ENCODE data around the gene ESR2.

ESR2 gene

DNA sequence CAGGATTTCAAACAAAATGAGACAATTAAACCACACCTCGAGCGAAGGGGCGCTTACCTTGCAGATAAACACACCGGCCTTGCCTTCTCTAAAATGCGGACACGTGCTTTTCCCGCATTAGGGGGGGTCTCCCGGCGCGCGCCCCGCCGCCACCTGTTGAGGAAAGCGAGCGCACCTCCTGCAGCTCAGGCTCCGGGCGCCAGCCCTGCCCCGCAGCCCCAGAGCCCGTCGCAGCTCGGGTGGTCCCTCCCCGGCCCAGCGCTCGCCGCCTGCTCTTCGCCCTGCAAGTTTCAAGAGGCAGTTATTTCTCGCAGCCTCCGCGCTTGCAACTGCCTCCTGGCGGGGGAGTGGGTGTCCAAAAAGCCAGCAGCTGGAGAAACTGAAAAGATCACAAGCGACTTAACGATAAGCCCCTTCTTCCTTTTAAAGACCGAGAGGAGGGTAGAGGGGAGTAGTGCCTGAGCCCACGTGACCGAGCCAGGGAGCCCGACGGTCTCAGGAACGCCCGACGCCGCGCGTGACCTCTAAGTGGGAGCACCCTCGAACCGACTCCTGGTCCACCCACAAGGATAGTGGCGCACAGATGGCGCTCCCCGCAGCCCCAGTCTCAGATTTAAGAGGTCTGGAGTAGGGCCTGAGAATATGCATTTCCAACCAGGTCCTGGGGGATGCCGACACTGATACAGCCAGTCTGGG lies at the start of gene ESR2:
Gene ESR2 (minus strand): TSS at position 396 of the 696 bp plus-strand sequence. CDS start 11,386 bp downstream, outside the sequence.
- DNase-seq: peak; percentile 71

DNA sequence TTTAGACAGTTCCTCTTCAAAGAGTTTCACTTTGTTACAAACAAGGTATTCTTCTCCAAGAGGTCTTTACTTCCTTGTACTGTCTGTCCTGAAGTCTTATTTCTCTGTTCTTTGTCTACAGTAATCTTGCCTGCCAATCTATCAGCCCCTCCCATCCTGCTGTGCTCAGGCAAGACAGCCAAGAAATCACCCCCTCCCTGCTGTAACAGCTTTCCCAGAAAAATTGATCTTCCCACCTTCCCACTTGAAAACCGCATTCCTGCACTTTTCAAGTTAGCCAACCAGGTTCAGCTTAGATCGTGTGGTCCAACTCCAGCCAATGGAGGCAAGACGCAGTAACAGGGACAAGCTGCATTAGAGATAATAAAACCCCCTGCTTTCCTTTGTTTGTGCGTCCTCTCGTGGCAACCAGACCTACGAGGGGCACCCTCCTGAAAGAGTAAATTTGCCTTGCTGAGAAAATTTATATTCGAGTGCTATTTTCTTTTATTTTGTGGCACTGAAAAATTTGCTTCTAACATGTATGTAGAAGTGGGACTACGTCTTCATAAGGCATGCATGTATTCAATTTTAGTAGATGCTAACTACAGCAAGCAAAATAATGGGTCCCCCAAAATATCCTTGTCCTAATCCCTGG lies 46.5 kb upstream of the ESR2 start:
- TF ChIP-seq, protein P1, sequence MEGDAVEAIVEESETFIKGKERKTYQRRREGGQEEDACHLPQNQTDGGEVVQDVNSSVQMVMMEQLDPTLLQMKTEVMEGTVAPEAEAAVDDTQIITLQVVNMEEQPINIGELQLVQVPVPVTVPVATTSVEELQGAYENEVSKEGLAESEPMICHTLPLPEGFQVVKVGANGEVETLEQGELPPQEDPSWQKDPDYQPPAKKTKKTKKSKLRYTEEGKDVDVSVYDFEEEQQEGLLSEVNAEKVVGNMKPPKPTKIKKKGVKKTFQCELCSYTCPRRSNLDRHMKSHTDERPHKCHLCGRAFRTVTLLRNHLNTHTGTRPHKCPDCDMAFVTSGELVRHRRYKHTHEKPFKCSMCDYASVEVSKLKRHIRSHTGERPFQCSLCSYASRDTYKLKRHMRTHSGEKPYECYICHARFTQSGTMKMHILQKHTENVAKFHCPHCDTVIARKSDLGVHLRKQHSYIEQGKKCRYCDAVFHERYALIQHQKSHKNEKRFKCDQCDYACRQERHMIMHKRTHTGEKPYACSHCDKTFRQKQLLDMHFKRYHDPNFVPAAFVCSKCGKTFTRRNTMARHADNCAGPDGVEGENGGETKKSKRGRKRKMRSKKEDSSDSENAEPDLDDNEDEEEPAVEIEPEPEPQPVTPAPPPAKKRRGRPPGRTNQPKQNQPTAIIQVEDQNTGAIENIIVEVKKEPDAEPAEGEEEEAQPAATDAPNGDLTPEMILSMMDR (IDR thresholded peaks at IDR 0.05): no peak
- DNase-seq: no peak
- peaks cover 39% of the 10 kb centered on the region for H3K4me1 Mint-ChIP-seq
- H3K36me3 Mint-ChIP-seq (ENCODE audit: low read depth): peaks cover 9% of the 10 kb centered on the region
- H3K9me3 Mint-ChIP-seq: peaks cover 13% of the 10 kb centered on the region
- no peaks in the 10 kb centered on the region for H3K27me3 Mint-ChIP-seq (ENCODE audit: low read depth, poor library complexity)
- no peak overlapping the region for H3K4me3 Mint-ChIP-seq
- H3K27ac Mint-ChIP-seq: no peak overlapping the region

More for the DNA sequence above, at the start of gene ESR2:
- H3K27ac Mint-ChIP-seq: no peak within 1 kb of the TSS
- no peaks in the 10 kb centered on the region for H3K36me3 Mint-ChIP-seq (ENCODE audit: low read depth)
- peaks cover 13% of the 10 kb centered on the region for H3K4me1 Mint-ChIP-seq
- H3K9me3 Mint-ChIP-seq: no peaks in the 10 kb centered on the region
- TF ChIP-seq, protein P1 (IDR thresholded peaks at IDR 0.05): no peak
- peak within 1 kb of the TSS; percentile 80 for H3K4me3 Mint-ChIP-seq
- H3K27me3 Mint-ChIP-seq (ENCODE audit: low read depth, poor library complexity): peaks cover 77% of the 10 kb centered on the region

DNA sequence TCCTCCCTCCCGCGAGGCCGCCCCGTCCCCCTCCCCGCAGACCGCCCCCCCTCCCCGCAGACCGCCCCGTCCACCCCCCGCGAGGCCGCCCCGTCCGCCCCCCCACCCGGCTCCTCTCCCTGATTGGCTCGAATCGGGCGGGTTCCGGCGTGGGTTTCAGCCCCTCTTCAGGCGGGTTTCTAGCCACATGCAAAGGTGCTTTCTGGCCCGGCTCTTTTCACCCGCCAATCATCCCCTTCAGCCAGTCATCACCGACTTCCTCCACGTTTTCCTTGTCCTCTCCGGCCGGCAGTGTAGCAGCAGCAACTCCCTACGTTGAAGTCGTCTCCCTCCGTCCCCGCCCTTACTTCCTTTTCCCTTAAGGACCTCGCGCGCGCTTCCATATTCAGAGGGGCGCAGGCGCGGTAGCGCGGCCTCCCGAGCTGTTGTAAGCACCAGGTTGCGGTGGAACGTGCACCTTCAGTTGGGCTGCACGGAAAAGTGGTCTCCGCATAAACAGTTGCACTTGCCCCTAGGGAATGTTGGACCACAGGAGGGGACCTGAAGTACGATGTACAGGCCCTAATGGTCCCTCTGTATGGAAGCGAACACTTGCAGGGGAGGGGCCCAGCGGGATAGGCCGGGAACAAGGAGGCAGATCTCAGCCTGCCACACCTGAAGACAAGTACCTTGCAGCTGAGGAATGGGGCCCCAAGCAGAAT lies 44.6 kb upstream of the ESR2 start:
- peak overlapping the region; percentile 96 for H3K27ac Mint-ChIP-seq
- no peaks in the 10 kb centered on the region for H3K27me3 Mint-ChIP-seq (ENCODE audit: low read depth, poor library complexity)
- TF ChIP-seq, protein P1 (IDR thresholded peaks at IDR 0.05): no peak
- peak; percentile 86 for DNase-seq
- peaks cover 13% of the 10 kb centered on the region for H3K9me3 Mint-ChIP-seq
- H3K4me3 Mint-ChIP-seq: peak overlapping the region; percentile 92
- peaks cover 9% of the 10 kb centered on the region for H3K36me3 Mint-ChIP-seq (ENCODE audit: low read depth)
- H3K4me1 Mint-ChIP-seq: peaks cover 44% of the 10 kb centered on the region

DNA sequence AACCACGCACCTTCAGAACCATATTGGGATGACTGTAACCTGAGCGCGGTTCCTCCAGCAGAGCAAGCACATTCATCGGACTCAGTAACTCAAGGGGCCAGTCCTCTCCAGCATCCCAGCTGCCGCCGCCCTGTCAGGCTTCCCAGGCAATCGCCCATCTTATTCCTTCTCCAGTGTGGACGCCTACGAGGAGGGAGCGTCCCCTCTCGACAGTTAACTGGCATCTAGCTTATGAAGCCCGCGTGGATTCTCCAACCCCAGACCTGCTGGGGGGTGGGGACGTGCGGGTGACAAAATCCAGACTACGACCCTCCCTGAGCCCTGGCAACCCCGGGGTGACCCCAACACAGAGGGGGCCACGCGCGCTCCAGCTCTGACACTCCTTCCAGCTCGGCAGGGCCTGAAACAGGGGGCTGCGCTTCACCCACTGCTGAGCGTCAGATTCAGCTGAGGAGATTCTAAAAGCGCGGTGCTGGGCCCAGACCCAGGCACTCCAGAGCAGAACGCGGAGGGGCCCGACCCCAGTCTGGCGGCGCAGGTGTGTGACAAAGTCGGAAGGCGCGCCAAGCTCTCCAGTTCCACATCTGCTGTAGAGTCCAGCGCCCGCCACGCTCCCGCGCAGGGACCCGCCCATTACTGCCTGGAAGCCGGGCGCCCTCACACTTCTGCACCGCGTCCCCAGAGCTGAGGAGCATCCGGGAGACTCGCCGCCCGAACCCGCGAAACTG lies 43.9 kb upstream of the ESR2 start:
- DNase-seq: peak; percentile 83
- peaks cover 13% of the 10 kb centered on the region for H3K9me3 Mint-ChIP-seq
- peaks cover 44% of the 10 kb centered on the region for H3K4me1 Mint-ChIP-seq
- H3K36me3 Mint-ChIP-seq (ENCODE audit: low read depth): peaks cover 9% of the 10 kb centered on the region
- no peaks in the 10 kb centered on the region for H3K27me3 Mint-ChIP-seq (ENCODE audit: low read depth, poor library complexity)
- peak overlapping the region; percentile 92 for H3K4me3 Mint-ChIP-seq
- TF ChIP-seq, protein P1 (IDR thresholded peaks at IDR 0.05): no peak
- peak overlapping the region; percentile 96 for H3K27ac Mint-ChIP-seq

DNA sequence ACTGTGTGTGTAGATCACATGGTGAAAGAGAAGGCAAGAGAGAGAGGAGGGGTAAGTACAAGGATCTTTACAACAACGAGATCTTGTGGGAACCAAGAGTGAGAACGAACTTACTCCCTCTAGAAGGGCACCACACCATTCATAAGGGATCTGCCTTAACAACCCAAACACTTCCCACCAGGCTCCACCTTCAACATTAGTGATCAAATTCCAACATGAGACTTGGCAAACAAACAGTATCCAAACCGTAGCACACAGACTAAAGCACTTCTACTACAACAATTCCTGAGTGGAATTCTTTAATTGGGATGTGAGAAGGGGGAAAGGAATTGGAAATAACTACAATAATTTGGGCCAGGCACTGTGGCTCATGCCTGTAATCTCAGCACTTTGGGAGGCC lies 35.0 kb upstream of the ESR2 start:
- Mint-ChIP-seq H3K27me3 (ENCODE audit: low read depth, poor library complexity) (peaks cover 9% of the 10 kb centered on the region), H3K27ac (no peak overlapping the region)

More for the DNA sequence above, 35.0 kb upstream of the ESR2 start:
- H3K4me1 Mint-ChIP-seq: no peaks in the 10 kb centered on the region
- no peak overlapping the region for H3K4me3 Mint-ChIP-seq
- no peak for DNase-seq
- no peaks in the 10 kb centered on the region for H3K9me3 Mint-ChIP-seq
- H3K36me3 Mint-ChIP-seq (ENCODE audit: low read depth): peaks cover 10% of the 10 kb centered on the region
- TF ChIP-seq, protein P1 (IDR thresholded peaks at IDR 0.05): no peak

All from nephron progenitor cell (in vitro differentiated cells).